Measurements from ENCODE around the gene GASK1A. TPM values are rescaled to one million over a fixed set of nuclear protein-coding genes. Genes with fewer than 3 reads are reported as not detected.
A peak's percentile ranks its signal among the peaks of the same experiment; 100 is the strongest.

Gene GASK1A
- total and polyA plus RNA-seq, 2 donors (not counting 3 experiments of a cell fraction or from before 2014, with no cell fraction given): 0.04 TPM; not detected in 1

DNA sequence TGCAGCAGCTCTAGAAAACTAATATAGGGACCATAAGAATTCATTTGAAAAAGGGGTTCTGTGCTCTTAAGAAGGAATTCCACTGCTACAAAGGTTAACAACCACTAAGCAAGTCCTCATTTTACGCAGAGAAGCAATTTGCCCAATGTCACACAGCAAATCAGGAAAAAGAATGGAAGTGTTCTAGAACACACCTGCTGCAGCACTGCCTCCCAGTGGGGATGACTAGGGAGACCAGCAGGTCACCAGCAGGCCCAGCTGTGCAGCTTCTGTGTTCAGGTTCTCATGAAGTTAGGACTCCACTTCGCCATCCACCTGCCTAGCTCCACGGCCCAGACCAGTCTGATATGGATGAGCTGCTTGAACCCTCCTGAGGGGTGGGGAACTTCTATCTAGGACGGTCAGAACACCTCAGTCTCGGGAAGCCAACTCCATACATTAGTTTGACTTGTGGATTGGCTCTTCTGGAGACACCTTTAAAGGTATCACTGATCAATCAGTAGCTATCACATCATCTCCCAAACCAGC lies 108.2 kb downstream of the GASK1A start:
- DNase-seq (ENCODE audit: low read depth, low spot score): no peak
- FAIRE-seq: no peak
- CTCF ChIA-PET: interaction anchor here (1.2 kb wide), 1 partner anchor 126 kb away, joined by 4 read pairs; no protein-coding TSS in a partner anchor
- Histone ChIP-seq H3K79me2 (ENCODE audit: control insufficient read depth, insufficient read depth, low read length) (no peaks in the 10 kb centered on the region), H3K4me3 (replicated peaks in 1 of 3; ENCODE audit: insufficient read depth in 1 of 3, low read depth in 1 of 3, low read length in 3 of 3) (no peak overlapping the region), H3K9ac (replicated peaks; ENCODE audit: extremely low read depth, insufficient read depth, low read length) (no peak overlapping the region), H3K9me1 (replicated peaks; ENCODE audit: control insufficient read depth, extremely low read depth, insufficient read depth, low read length) (no peaks in the 10 kb centered on the region), H3K27ac (ENCODE audit: insufficient read depth, low read depth, low read length) (no peak overlapping the region), H3K9me3 (replicated peaks; ENCODE audit: control insufficient read depth, insufficient read depth, low read length) (no peaks in the 10 kb centered on the region), H3K36me3 (ENCODE audit: control insufficient read depth in 2 of 2, extremely low read depth in 1 of 2, insufficient read depth in 2 of 2, low read length in 2 of 2) (no peaks in the 10 kb centered on the region), H2AFZ (ENCODE audit: low read depth, low read length) (no peak overlapping the region), H3K27me3 (ENCODE audit: control insufficient read depth in 2 of 2, insufficient read depth in 2 of 2, low read length in 2 of 2) (no peaks in the 10 kb centered on the region), H3K4me2 (ENCODE audit: insufficient read depth, low read length) (no peak overlapping the region), H3K4me1 (ENCODE audit: control insufficient read depth, extremely low read depth, insufficient read depth, low read length) (no peaks in the 10 kb centered on the region), H4K20me1 (replicated peaks; ENCODE audit: control insufficient read depth, extremely low read depth, insufficient read depth, low read length) (no peaks in the 10 kb centered on the region)
- dilution Hi-C loops (cut with MboI; ENCODE audit: extremely low pct_ligation_motif_present, low sequenced_read_pairs): no loop called here
- POLR2A ChIA-PET: no interaction called here
- intact Hi-C loops (cut with micrococcal nuclease): no loop called here
- no TSS peak for BruUV-seq (replicated peaks)
- TF ChIP-seq, protein P1, sequence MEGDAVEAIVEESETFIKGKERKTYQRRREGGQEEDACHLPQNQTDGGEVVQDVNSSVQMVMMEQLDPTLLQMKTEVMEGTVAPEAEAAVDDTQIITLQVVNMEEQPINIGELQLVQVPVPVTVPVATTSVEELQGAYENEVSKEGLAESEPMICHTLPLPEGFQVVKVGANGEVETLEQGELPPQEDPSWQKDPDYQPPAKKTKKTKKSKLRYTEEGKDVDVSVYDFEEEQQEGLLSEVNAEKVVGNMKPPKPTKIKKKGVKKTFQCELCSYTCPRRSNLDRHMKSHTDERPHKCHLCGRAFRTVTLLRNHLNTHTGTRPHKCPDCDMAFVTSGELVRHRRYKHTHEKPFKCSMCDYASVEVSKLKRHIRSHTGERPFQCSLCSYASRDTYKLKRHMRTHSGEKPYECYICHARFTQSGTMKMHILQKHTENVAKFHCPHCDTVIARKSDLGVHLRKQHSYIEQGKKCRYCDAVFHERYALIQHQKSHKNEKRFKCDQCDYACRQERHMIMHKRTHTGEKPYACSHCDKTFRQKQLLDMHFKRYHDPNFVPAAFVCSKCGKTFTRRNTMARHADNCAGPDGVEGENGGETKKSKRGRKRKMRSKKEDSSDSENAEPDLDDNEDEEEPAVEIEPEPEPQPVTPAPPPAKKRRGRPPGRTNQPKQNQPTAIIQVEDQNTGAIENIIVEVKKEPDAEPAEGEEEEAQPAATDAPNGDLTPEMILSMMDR (IDR thresholded peaks at IDR 0.05; ENCODE audit: extremely low read depth in 1 of 2, insufficient read depth in 1 of 2, low read depth in 1 of 2, low read length in 2 of 2): peak in 1 of 2 donors; percentile 0
- TF ChIP-seq POLR2A (IDR thresholded peaks at IDR 0.05; ENCODE audit: low read depth, low read length) (no peak), FOS (IDR thresholded peaks at IDR 0.05; ENCODE audit: borderline replicate concordance, insufficient read depth, low read length) (no peak), EZH2 (IDR thresholded peaks at IDR 0.05; ENCODE audit: borderline replicate concordance, low read depth, low read length, severe bottlenecking) (no peak)

DNA sequence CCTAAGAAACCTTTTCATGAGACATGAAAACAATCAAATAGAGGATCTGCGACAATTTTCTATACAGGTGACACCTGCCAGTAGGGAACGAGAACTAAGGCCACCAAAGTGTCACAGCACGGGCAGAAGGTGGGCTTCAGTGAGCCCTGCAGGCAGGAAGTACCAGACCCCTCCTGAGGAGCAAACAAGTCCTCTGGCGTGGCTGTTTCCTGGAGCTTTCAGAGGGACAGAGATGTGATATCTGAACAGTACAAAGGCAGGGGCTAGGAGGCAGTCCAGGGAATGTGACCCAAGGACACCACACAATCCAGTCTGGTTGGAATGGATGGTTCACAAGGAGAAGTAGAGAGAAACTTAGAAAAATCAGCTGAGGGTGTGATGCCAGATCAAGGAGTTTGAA lies 110.0 kb downstream of the GASK1A start:
- BruUV-seq (replicated peaks): no TSS peak
- TF ChIP-seq, protein P1 (IDR thresholded peaks at IDR 0.05; ENCODE audit: extremely low read depth in 1 of 2, insufficient read depth in 1 of 2, low read depth in 1 of 2, low read length in 2 of 2): no peak
- TF ChIP-seq GATA2 (IDR thresholded peaks at IDR 0.05; ENCODE audit: insufficient read depth, insufficient read length, low read depth, low read length) (no peak), MYC (IDR thresholded peaks at IDR 0.05; ENCODE audit: low read depth, low read length) (no peak), POLR2A (IDR thresholded peaks at IDR 0.05; ENCODE audit: low read depth, low read length) (no peak), POLR2AphosphoS5 (IDR thresholded peaks at IDR 0.05; ENCODE audit: insufficient read depth, low read depth, low read length) (no peak), JUN (IDR thresholded peaks at IDR 0.05; ENCODE audit: borderline replicate concordance, insufficient read depth, insufficient read length, low read depth) (no peak), FOS (IDR thresholded peaks at IDR 0.05; ENCODE audit: borderline replicate concordance, insufficient read depth, low read length) (no peak), EZH2 (IDR thresholded peaks at IDR 0.05; ENCODE audit: borderline replicate concordance, low read depth, low read length, severe bottlenecking) (no peak)
- TF ChIP-seq, protein P2, sequence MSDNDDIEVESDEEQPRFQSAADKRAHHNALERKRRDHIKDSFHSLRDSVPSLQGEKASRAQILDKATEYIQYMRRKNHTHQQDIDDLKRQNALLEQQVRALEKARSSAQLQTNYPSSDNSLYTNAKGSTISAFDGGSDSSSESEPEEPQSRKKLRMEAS (IDR thresholded peaks at IDR 0.05; ENCODE audit: insufficient read depth, insufficient read length): no peak
- Histone ChIP-seq H3K9me1 (replicated peaks; ENCODE audit: control insufficient read depth, extremely low read depth, insufficient read depth, low read length) (no peaks in the 10 kb centered on the region), H3K4me2 (ENCODE audit: insufficient read depth, low read length) (no peak overlapping the region), H2AFZ (ENCODE audit: low read depth, low read length) (no peak overlapping the region), H3K9ac (replicated peaks; ENCODE audit: extremely low read depth, insufficient read depth, low read length) (no peak overlapping the region), H3K9me3 (replicated peaks; ENCODE audit: control insufficient read depth, insufficient read depth, low read length) (no peaks in the 10 kb centered on the region), H3K79me2 (ENCODE audit: control insufficient read depth, insufficient read depth, low read length) (no peaks in the 10 kb centered on the region), H3K4me1 (ENCODE audit: control insufficient read depth, extremely low read depth, insufficient read depth, low read length) (no peaks in the 10 kb centered on the region), H3K27me3 (ENCODE audit: control insufficient read depth in 2 of 2, insufficient read depth in 2 of 2, low read length in 2 of 2) (no peaks in the 10 kb centered on the region), H3K36me3 (ENCODE audit: control insufficient read depth in 2 of 2, extremely low read depth in 1 of 2, insufficient read depth in 2 of 2, low read length in 2 of 2) (no peaks in the 10 kb centered on the region), H3K27ac (ENCODE audit: insufficient read depth, low read depth, low read length) (no peak overlapping the region), H4K20me1 (replicated peaks; ENCODE audit: control insufficient read depth, extremely low read depth, insufficient read depth, low read length) (no peaks in the 10 kb centered on the region), H3K4me3 (replicated peaks in 1 of 3; ENCODE audit: insufficient read depth in 1 of 3, low read depth in 1 of 3, low read length in 3 of 3) (no peak overlapping the region)
- ChIA-PET POLR2A (no interaction called here), CTCF (interaction anchor here (1.0 to 1.4 kb wide), 2 partner anchors 17 to 127 kb away, joined by 3 to 4 read pairs; partner anchors contain the start of gene POMGNT2)
- dilution Hi-C loops (cut with MboI; ENCODE audit: extremely low pct_ligation_motif_present, low sequenced_read_pairs): no loop called here
- FAIRE-seq (no peak), DNase-seq (ENCODE audit: low read depth, low spot score) (no peak)
- intact Hi-C loops (cut with micrococcal nuclease): no loop called here

Data from endothelial cell of umbilical vein (primary cell).